Head of caudate nucleus (tissue), 42 donors: ENCODE results near the gene MAP1S.
"Not testable (repeated sequence)": the region's sequence is repeated elsewhere in the genome, so short reads cannot be mapped to it uniquely, and the experiment has no call there.

Experiments
- DNase-seq, 42 donors: peaks; one replicate each; pipeline versions ENCODE4 v3.0.0 to v3.0.0-alpha.2; 2020 to 2021; ENCODE audit warnings: mixed read lengths in 7 of 42
- intact Hi-C: fragments of 100-400 bp; cut with DNase I; formaldehyde crosslinking; loops from one replicate; pipeline ENCODE4 v1.15.0; 2022

The MAP1S gene

GRCh38 chr19:17754634-17755442 is 35.6 kb downstream of the MAP1S start:
- DNase-seq, result no peak
- intact Hi-C loops, result no loop called here

DNA sequence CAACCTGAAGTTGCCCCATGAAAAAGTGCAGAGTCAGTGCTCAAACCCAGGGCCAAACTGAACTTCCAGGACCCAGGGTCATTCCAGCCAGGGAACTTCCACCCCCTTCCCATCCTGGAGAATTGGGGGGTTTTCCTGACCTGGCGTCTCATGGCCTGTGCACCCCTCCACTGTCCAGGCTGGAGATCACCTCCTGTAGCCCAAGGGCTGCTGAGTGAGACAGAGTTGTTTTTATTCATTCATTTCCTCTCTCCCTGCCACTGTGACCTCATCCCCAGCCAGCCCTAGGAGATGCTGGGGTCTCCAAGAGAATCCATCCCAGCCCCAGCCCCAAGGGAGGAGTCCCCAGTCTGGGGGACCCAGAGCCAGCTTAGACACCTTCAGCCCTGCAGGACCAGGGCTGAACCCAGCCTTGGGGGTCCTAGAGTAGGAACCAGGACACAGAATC is 36.2 kb downstream of the MAP1S start:
- intact Hi-C loops, result no loop called here
- DNase-seq, result no peak

GRCh38 chr19:17755977-17756670 is 36.8 kb downstream of the MAP1S start:
- DNase-seq, result peak; percentile 93 to 99 (median 97)
- intact Hi-C loops, result no loop called here

DNA sequence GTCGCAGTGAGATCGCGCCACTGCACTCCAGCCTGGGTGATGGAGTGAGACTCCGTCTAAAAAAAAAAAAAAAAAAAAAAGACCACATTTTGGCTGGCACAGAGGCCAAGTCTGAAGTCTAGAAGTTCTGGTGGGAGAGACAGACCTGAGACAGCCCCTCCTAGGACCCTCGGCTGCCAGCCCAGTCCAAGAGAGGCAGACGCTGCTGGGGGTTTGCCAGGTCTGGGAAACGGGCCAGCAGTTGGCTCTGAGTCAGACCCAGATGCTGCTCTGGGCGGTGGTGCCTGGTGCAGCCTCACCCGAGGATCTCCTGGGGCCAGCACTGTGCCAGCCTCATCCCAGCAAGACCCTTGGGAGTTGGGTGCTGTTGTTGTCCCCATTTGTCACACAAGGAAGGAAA is 37.8 kb downstream of the MAP1S start:
- peak; percentile 82 to 99 (median 96) for DNase-seq
- intact Hi-C loops, result no loop called here

DNA sequence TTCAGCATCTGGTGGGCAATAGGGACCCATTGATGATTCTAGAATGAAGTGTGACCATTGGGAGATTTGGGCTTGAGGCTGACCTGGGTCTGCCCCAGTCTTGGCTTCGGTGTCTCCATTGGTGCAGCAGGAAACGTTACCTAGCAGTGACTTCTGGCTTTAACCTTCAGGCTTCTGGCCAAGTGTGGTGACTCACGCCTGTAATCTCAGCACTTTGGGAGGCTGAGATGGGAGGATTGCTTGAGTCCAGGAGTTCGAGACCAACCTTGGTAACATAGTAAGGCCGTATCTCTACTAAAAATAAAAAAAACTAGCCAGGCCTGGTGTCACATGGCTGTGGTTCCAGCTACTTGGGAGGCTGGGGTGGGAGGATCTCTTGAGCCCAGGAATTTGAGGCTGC is 39.2 kb downstream of the MAP1S start:
- no peak for DNase-seq
- intact Hi-C loops, result no loop called here

DNA sequence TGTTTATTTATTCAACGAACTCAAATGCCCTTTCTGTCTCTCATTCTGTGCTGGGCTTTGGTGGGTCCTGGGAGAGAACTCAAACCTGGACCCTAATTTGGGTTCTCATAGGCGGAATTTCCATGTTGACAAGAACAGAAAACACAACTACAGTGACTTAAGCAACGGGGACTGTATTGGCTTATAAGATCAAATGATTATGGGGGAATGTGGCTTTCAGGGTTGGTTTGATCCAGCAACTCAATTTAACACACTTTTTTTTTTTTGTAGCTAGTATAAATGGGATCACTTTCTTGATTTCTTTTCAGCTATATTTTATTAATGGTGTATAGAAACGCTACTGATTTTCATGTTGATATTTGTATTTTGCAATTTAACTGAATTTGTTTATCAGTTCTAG is 41.9 kb downstream of the MAP1S start:
- DNase-seq, result no peak
- intact Hi-C loops, result no loop called here

DNA sequence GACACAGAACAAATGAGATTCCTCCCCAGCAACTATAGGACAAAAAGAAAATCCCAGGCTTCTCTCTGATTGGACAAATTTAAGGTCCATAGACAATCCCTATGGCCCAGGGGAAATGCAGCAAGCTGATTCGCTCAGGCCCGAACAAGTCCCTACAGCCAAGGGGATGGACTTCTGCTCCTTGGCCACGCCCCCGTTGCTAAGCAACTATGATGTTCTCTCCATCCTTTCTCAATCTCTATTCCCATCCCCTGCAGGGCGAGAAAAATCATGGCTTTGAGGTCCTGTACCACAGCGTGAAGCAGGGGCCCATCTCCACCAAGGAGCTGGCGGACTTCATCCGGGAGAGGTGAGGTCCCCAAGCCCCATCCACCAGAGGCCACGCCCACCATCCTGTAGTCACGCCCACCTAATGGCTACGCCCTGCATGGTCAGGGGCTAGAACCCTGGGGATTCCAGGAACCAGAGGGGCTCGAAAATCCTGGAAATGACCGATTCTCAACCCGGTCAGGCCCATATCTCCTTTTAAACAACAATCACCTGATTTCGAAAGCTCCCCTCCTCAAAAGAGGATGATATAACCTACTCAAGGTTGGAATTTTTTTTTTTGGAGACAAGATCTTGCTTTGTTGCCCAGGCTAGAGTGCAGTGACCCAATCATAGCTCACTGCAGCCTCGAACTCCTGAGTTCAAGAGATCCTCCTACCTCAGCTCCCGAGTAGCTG is 43.4 kb downstream of the MAP1S start:
- intact Hi-C loops, result no loop called here
- DNase-seq, result peak in 32 of 42 donors; percentile 29 to 86 (median 64)

- DNase-seq, result no peak
- intact Hi-C loops, result no loop called here
Observed at GRCh38 chr19:17764348-17764747, 45.1 kb downstream of the MAP1S start.

DNA sequence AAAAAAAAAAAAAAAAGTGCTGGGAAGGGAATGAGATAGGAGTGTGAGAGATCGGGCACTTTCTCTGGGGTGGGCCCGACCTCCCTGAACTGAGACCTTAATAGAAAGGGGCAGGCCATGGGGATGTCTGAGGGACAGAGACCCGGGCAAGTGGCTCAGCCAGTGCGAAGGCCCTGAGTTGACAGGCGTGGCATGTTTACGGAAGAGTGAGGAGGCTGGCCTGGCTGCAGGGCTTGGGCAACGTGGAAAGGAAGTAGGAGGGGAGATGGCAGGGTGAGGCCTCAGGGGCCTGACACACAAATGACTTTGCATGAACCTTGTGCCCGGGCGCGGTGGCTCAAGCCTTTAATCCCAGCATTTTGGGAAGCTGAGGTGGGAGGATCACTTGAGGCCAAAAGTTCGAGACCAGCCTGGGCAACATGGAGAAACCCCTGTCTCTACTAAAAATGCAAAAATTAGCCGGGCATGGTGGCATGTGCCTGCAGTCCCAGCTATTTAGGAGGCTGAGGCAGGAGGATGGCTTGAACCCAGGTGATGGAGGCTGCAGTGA is 45.9 kb downstream of the MAP1S start:
- intact Hi-C loops, result loop anchor here (5.0 kb wide), 1 partner anchor 63 kb away; no protein-coding TSS in a partner anchor
- peak in 20 of 42 donors; percentile 25 to 69 (median 48) for DNase-seq

DNA sequence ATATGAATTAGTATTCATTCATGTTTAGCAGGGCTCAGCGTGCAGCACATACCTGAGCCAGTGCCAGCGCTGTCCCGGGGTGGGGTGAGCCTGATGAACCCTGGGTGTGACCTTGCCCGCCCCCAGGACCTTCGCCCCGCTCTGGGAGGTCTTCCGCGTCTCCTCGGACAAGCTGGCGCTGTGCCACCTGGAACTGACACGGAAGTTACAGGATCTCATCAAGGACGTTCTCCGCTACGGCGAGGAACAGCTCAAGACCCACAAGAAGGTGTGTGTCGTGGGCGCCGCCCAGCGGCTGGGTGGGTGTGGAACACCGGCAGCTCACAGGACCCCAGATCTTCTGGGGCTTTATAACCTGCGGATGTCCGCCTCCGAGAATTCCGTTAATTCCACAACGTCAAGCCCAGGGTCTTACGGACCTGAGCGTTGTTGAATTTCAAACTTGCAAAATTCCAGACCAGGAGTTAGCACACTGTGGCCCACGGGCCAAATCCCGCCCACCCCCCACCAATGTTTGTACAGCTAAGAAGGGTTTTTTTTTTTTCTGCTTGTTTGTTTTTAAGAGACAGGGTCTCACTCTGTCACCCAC is 47.4 kb downstream of the MAP1S start:
- peak; percentile 78 to 93 (median 86) for DNase-seq
- intact Hi-C loops, result loop anchor here (5.0 kb wide), 1 partner anchor 64 kb away; no protein-coding TSS in a partner anchor

GRCh38 chr19:17767559-17767958 is 48.3 kb downstream of the MAP1S start:
- intact Hi-C loops, result loop anchor here (5.0 kb wide), 1 partner anchor 65 kb away; no protein-coding TSS in a partner anchor
- peak in 1 of 42 donors; percentile 42 for DNase-seq

GRCh38 chr19:17770613-17771012 is 51.3 kb downstream of the MAP1S start:
- intact Hi-C loops, result loop anchor here (5.0 kb wide), 1 partner anchor 53 kb away; the partner anchor contains the start of gene MAP1S
- no peak for DNase-seq

DNA sequence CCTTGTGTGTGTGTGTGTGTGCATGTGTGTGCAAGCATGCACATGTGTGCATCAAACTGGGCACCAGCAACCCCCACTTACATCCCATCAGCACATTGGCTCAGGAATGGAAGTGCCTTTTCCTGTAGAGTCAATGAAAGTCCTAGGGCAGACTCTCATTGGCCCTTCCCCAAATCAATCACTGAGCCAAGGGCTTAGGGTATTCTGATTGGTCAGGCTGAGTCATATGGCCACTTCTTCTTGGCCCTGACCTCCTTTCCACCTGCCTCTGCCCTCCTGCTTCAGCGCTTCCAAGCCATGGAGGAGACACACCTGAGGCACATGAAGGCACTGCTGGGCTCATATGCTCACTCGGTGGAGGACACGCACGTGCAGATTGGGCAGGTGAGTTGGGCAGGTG is 52.9 kb downstream of the MAP1S start:
- intact Hi-C loops, result loop anchor here (5.0 kb wide), 1 partner anchor 55 kb away; the partner anchor contains the start of gene MAP1S

GRCh38 chr19:17775245-17775927 is 56.1 kb downstream of the MAP1S start:
- peak in 22 of 42 donors; percentile 7 to 73 (median 45) for DNase-seq
- intact Hi-C loops, result loop anchor here (2.0 kb wide), 1 partner anchor 41 kb away; no protein-coding TSS in a partner anchor

More for the DNA sequence above, 52.9 kb downstream of the MAP1S start:
- DNase-seq, result no peak

GRCh38 chr19:17775991-17776803 is 56.9 kb downstream of the MAP1S start:
- DNase-seq, result no peak
- intact Hi-C loops, result loop anchor here (2.0 kb wide), 1 partner anchor 41 kb away; no protein-coding TSS in a partner anchor

DNA sequence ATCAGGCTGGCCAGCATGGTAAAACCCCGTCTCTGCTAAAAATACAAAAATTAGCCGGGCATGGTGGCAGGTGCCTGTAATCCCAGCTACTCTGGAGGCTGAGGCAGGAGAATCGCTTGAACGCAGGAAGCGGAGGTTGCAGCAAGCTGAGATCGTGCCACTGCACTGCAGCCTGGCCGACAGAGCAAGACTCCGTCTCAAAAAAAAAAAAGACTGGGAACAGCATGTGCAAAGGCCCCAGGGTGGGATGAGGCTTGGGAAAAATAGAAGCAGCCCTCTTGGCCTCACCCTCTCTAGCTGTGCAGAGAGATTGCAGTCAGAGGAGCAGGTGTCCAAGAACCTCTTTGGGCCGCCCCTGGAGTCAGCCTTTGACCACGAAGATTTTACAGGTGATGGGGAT is 58.6 kb downstream of the MAP1S start:
- intact Hi-C loops, DNase-seq: not testable (repeated sequence)
